ENCODE results near the gene HDAC9.

DNA sequence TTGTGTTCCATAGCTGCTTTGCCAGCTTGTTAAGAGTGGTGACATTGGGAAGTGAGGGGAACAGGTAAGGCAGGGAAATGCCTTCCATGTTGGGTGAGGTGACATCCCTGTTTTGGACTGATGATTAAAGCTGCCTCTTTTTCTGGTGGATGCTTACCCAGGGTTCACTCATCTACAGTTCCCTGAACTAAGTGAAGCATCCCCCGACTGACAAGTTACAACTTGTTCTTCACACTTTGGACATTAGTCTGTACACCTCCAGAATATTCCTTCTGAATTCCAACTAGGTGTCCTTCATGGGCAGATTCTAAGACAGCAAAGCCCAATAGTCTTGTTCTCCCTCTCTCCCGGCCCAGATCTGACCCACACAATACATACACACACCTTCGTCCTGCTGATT lies 63.4 kb downstream of the HDAC9 start:
- TF ChIP-seq, protein P1, sequence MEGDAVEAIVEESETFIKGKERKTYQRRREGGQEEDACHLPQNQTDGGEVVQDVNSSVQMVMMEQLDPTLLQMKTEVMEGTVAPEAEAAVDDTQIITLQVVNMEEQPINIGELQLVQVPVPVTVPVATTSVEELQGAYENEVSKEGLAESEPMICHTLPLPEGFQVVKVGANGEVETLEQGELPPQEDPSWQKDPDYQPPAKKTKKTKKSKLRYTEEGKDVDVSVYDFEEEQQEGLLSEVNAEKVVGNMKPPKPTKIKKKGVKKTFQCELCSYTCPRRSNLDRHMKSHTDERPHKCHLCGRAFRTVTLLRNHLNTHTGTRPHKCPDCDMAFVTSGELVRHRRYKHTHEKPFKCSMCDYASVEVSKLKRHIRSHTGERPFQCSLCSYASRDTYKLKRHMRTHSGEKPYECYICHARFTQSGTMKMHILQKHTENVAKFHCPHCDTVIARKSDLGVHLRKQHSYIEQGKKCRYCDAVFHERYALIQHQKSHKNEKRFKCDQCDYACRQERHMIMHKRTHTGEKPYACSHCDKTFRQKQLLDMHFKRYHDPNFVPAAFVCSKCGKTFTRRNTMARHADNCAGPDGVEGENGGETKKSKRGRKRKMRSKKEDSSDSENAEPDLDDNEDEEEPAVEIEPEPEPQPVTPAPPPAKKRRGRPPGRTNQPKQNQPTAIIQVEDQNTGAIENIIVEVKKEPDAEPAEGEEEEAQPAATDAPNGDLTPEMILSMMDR (IDR thresholded peaks at IDR 0.05; ENCODE audit: low read depth, low read length) = no peak
- no peak for TF ChIP-seq EZH2phosphoT487 (IDR thresholded peaks at IDR 0.05; ENCODE audit: low read depth)

Measured in OCI-LY3 (cell line).